ENCODE results near the gene GGT6.
A peak's percentile ranks its signal among the peaks of the same experiment; 100 is the strongest.

The GGT6 gene

GRCh38 chr17:4576161-4576558, 15.8 kb upstream of the GGT6 start:
- no peak for DNase-seq (ENCODE audit: low read depth, low spot score)

DNA sequence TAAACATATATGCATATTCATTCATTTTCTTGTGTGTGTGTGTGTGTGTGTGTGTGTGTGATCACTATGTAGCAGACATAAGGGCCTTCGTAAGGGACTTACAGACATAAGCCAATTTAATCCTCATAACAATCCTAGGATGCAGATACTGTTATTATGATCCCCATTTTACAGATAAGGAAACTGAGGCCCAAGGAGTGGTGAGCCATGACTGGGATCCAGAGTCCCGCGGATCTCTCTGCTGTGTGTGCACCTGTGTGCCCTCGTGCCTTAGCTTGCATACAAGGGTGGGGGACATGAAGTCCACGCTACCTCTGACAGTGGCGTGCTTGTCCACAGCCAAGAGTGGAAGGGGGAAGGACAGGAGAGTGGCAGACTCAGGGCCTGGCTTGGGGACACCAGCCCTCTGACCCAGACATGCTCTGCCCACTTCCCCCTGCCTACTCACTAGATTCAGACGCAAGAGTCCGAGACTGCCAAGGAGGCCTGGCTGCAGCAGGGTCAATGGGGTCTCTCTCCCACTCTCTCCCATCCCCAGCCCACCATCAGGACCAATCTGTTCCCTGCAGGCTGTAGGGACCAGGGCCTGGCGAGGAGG, 14.2 kb upstream of the GGT6 start:
- DNase-seq (ENCODE audit: low read depth, low spot score): no peak

DNA sequence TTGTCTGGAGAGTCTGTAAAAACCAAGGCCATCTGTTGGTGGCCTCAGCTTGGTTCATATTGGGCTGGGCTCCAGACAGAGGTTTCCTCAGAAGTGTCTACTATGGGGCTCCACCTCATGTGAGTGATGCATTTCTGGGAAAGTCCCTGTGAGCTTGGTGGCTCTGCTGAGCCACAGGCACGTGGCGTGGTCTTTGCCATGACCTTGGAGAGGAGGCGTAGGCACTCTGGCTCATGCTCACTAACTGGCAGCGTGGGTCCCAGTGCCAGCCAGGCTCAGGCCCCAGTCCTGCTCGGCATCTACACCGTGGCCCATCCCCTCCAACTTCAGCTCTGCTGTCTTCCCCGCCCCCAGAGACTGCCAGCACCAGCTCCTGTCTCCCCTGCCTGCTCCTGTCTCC, 13.3 kb upstream of the GGT6 start:
- no peak for DNase-seq (ENCODE audit: low read depth, low spot score)

- no peak for DNase-seq (ENCODE audit: low read depth, low spot score)
Measured at GRCh38 chr17:4573115-4573514, 12.7 kb upstream of the GGT6 start.

GRCh38 chr17:4572131-4572530, 11.8 kb upstream of the GGT6 start:
- no peak for DNase-seq (ENCODE audit: low read depth, low spot score)

- no peak for DNase-seq (ENCODE audit: low read depth, low spot score)
Measured at GRCh38 chr17:4569591-4569990, 9.2 kb upstream of the GGT6 start.

GRCh38 chr17:4566785-4567184, 6.4 kb upstream of the GGT6 start:
- peak; percentile 87 for DNase-seq (ENCODE audit: low read depth, low spot score)

DNA sequence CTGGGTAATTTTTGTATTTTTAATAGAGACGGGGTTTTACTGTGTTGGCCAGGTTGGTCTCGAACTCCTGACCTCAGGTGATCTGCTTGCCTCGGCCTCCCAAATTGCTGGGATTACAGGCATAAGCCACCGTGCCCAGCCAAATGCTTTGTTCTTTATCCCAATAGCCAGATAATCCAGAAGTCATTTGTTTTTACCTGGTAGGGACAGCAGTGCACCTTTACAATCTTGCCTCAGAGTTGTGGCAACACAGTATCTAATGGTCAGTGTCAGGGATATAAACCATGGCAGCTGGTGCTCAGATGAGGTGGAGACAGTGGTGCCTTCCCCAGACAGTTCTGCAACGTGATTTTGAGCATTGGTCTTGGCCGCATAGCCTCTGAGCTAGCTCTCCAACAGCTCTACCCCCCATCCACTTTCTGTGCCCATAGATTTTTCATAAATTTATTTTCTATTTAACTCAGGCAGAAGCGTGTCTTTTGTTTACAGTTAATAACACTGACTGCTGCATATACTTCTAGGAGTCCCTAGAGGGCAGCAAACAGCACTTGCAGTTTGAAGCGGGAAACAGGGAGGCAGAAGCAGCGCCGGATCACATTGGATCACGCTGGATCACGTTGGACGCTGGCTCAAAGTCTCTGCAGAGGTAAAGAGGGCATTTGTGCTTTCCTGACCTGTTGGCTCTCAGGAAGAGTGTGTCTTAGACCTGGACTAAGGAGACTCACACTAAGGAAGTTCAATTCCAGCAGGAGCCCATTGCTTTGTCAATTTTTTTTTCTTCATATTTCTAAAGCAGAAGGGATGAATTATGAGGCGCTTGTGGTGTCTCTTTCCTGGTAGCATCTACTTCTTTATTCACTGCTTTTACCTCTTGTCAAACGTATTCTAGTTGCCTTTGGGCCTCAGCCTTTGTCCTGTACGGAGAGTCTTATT, 5.1 kb upstream of the GGT6 start:
- peak; percentile 80 for DNase-seq (ENCODE audit: low read depth, low spot score)

DNA sequence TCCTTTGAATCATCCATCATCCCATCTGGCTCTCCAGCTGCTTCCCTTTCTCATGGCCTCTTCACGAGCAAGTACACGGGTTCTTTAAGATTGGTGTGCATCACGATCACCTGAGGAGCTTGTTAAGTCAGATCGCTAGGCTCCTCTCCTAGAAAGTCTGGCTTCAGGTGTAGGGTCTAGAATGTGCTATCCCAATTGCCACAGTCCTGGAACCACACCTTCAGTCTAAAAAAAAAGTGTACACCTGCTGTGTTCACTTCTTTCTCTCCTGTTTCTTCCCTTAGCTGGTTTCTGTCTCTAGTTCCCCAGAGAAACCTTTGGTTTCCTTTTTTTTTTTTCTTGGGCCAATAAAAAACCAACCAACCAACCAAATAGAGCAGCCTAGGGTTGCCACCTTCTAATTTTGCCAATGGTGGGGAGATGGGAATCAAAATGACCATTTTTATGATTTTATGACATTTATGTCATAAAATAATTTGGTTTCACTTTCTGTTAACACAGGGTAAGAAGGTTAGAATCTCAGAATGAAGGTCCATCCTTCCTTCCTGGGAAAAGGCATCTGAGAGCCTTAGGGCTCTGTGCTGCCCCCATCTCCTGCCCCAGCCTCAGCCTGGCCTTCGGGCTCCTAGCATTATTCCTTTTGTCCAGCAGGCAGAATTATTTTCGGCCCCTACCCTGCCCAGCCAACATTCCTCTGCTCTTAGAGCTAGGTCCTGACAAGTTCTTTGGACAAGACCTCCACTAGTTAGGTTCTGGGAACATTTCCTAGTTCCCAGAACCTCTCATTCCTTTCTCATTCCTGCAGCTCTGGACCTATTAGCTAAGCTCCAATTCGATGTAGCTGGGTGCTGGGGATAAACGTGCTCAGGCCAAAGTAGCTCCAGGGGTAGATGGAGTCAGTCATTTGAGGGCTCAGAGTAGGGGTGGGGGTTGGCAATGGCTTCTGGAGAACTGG, 1.9 kb upstream of the GGT6 start:
- no peak for DNase-seq (ENCODE audit: low read depth, low spot score)

DNA sequence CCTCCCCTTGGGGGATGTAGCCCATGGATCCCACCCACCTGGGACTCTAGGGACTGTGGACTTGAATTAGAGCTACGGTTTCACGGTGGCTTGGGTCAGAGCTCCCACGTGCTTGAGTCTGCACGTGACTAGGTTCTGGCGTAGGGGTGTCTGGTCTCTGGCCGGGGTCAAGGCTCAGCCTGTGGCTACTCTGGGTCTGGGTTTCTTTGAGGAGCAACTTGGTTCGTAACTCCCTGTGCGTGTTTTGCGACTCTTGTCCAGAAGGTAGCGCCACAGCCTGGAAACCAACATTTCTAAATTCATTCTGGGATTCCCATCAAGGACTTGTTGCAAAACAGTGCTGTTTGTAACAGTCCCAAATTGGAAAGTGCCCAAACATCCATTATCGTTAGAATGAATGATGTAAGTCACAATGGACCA, 470 bp upstream of the GGT6 start:
- peak; percentile 49 for DNase-seq (ENCODE audit: low read depth, low spot score)

GRCh38 chr17:4559966-4560365, 411 bp downstream of the GGT6 start:
- no peak for DNase-seq (ENCODE audit: low read depth, low spot score)

DNA sequence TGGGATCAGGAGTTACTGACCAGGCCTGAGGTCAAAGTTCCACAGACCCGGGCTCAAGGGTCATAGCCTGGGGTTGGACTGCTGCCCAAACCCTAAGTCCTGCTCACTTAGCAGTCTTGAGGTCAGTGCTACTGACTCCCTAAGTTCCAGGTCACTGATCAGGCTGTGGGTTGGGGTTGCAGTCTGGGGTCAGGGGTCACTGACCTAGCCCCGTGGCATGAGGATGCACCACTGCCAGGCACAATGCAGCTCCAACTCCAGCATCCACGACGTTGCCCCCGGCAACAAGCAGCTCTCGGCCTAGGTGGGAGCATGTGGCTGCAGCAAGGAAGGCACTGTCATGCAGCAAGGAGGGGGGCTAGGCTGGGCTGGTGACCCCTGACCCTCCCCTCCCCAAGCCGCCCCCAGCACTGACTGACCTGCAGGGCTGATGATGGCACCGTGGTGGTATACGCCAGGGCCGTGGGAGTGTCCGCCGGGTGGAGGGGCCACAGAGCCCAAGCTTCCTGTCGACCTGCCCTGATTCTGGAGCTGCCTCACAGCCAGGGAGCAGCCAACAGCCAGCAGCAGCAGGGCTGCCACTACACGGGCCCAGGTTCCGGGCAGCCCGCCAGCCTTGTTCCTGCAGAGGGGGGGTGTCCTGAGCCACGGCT, 1.1 kb downstream of the GGT6 start:
- DNase-seq (ENCODE audit: low read depth, low spot score): no peak

DNA sequence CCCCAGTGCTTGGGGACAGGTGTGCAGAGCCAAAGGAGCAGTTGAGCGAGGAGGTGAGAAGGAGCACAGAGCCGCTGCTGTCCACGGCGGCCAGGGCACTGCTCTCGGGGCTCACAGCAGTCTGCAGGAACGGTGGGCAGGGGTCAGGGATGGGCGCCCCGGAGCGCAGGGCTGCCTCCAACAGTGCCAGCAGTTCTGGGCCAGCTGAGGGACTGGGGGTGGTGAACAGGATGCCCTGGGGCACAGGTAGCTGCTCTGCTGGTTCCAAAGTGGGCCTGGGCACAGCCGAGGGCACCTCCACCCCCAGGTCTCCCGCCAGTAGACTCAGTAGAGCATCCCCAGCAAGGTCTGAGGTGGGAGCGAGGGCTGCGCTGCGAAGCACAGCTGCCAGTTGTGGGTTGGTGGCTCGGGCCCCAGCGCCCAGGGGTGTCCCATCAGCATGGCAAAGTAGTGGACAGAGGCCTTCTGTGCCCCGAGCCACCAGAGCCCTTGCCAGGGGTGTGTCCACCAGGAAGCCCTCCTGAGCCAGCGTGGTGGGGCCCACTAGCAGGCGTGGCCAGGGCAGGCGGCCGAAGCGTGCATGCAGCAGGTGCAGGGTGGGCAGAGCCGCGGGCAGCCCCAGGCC, 1.9 kb downstream of the GGT6 start:
- DNase-seq (ENCODE audit: low read depth, low spot score): no peak

- DNase-seq (ENCODE audit: low read depth, low spot score): no peak
Measured at GRCh38 chr17:4557626-4558346, 2.6 kb downstream of the GGT6 start.

GRCh38 chr17:4556996-4557395, 3.4 kb downstream of the GGT6 start:
- no peak for DNase-seq (ENCODE audit: low read depth, low spot score)

DNA sequence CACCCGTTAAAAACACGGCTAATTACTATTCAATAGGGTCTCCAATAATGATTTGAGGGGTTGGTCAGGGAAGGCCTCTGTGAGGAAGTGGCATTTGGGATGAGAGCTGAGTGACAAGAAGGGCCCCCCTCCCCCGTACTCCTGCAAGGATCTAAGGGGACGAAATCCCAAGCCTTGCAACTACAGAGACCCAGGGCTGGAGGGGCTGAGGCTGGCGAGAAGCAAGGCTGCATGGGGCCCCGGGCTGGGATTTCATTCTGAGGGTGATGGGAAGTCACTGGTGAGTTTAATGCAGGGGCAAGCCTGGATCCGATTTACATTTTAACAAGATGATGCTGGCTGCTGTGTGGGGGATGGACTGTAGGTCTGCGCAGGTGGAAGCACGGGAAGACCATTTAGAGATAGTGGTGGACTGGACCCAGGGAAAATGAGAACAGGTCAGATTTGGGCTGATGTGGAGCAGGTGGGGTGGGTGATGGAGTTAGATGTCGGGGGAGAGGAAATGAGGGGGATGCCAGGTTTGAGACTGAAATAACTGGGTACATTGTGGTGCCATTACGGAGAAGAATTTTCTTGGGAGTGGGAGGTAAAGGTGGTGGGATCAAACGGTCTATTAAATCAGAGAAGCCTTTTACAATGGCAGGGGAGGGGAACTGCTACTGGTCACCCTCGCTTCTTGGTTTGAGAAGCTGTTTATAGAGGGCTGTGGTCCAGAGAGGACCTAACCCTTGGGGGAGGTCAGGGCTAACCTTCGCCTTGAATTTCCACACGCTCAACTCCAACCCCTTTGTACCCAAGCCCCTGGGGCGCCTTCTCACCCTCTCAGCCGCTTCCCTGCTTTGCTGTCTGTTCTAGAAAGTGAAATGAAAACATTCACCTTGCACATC, 4.3 kb downstream of the GGT6 start:
- DNase-seq (ENCODE audit: low read depth, low spot score): no peak

- DNase-seq (ENCODE audit: low read depth, low spot score): peak; percentile 96
Measured at GRCh38 chr17:4554997-4555799, 5.2 kb downstream of the GGT6 start, which contains the start of gene MYBBP1A. Gene MYBBP1A (minus strand): TSS chr17:4555384. CDS start chr17:4555324, 60 bp downstream.

DNA sequence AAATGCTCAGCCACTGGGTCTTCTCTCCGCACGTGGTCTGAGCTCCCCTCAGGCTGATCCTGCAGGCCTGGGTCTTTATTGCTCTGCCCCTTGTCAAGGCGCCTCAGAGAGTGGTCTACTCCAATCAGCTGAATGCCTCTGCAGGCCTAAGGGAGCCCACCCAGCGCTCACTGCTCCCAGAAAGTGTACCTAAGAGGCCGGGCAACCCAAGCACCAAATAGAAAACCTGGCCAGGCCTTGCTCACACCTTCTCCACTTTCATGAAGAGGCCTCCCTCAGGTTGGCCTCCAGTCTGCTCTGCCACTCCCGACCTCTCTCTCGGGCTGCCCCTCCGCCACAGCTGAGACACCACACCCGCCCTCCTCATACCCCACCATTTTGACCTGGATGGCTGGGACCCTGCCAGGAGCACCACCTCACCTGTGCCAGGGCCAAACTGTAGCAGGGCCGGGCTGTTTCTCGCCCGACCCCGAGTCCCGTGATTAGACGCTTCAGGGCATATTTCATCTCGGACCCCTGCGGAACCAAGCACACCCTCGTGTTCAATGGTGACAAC, 5.9 kb downstream of the GGT6 start:
- DNase-seq (ENCODE audit: low read depth, low spot score): peak; percentile 26

Data from ELF-1 (cell line).